Neural cell (in vitro differentiated cells): Measurements from ENCODE around the gene GSG1.

Experiments used
- EP300 ChIP-seq: fragments of 450-650 bp; conservative IDR thresholded peaks from 2 replicates; pipeline ENCODE4 v1.6.1; 2014; ENCODE audit warnings: antibody characterized with exemption, mild to moderate bottlenecking, moderate library complexity; ENCODE audit not compliant: poor library complexity, severe bottlenecking
- EZH2 ChIP-seq: fragments of 200-600, 300-800 bp; shearing (Covaris generic), sonication (generic); IDR thresholded peaks from 2 replicates; pipeline ENCODE4 v1.6.1; 2014; ENCODE audit warnings: antibody characterized with exemption, low read length, borderline replicate concordance, mild to moderate bottlenecking; ENCODE audit not compliant: insufficient read depth, poor library complexity, severe bottlenecking
- MXI1 ChIP-seq: fragments of 450-650 bp; conservative IDR thresholded peaks from 2 replicates; pipeline ENCODE4 v1.6.1; 2014; ENCODE audit warnings: antibody characterized with exemption, mild to moderate bottlenecking; ENCODE audit not compliant: poor library complexity, severe bottlenecking
- POLR2AphosphoS5 ChIP-seq: IDR thresholded peaks from 2 replicates; pipeline ENCODE4 v1.6.1; 2012
- SMC3 ChIP-seq: fragments of 450-650 bp; conservative IDR thresholded peaks from 2 replicates; pipeline ENCODE4 v1.6.1; 2014; ENCODE audit warnings: antibody characterized with exemption, mild to moderate bottlenecking, moderate library complexity; ENCODE audit not compliant: poor library complexity
- TF ChIP-seq, protein P1 (sequence below): fragments of 450-650 bp; IDR thresholded peaks from 2 replicates; pipeline ENCODE4 v1.5.1; 2014; ENCODE audit warnings: antibody characterized with exemption, mild to moderate bottlenecking, moderate library complexity; ENCODE audit not compliant: poor library complexity, severe bottlenecking
- TF ChIP-seq, protein P2 (sequence below): IDR thresholded peaks from 2 replicates; pipeline ENCODE4 v1.6.1; 2012; ENCODE audit warnings: borderline replicate concordance

DNA sequence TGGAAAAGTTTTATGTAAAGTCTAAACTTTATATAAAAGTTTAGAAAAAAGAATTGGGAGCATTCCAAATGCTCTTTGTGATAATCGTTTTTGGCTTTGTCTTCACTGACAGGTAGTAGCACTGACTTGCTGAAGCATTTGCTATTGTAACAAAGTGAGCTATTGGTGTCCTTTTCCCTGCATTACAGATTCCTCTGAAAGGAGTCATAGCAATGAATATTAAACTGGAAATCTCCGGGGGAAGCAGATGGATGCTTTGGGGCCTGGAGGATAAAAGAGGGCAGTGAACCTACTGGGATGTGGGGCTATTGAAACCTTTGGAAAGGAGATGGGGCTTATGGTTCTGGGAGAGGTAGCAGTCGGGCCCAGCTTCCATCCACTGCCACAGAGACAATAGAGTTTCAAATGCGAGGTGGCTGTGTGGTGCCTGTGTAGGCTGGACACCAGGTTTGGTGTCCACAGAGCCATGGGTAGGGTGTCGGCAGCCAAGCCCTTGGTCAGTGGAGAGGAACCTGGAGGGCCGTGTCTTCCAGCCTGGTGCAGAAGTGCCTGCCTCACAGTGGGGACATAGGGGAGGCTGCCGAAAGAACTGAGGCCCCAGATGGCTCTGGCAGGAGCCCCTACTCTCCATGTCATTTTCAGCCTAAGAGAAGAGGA lies 10.1 kb downstream of the GSG1 start:
- TF ChIP-seq, protein P1, sequence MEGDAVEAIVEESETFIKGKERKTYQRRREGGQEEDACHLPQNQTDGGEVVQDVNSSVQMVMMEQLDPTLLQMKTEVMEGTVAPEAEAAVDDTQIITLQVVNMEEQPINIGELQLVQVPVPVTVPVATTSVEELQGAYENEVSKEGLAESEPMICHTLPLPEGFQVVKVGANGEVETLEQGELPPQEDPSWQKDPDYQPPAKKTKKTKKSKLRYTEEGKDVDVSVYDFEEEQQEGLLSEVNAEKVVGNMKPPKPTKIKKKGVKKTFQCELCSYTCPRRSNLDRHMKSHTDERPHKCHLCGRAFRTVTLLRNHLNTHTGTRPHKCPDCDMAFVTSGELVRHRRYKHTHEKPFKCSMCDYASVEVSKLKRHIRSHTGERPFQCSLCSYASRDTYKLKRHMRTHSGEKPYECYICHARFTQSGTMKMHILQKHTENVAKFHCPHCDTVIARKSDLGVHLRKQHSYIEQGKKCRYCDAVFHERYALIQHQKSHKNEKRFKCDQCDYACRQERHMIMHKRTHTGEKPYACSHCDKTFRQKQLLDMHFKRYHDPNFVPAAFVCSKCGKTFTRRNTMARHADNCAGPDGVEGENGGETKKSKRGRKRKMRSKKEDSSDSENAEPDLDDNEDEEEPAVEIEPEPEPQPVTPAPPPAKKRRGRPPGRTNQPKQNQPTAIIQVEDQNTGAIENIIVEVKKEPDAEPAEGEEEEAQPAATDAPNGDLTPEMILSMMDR, result no peak
- TF ChIP-seq POLR2AphosphoS5, result no peak
- no peak for TF ChIP-seq EZH2
- TF ChIP-seq, protein P2, sequence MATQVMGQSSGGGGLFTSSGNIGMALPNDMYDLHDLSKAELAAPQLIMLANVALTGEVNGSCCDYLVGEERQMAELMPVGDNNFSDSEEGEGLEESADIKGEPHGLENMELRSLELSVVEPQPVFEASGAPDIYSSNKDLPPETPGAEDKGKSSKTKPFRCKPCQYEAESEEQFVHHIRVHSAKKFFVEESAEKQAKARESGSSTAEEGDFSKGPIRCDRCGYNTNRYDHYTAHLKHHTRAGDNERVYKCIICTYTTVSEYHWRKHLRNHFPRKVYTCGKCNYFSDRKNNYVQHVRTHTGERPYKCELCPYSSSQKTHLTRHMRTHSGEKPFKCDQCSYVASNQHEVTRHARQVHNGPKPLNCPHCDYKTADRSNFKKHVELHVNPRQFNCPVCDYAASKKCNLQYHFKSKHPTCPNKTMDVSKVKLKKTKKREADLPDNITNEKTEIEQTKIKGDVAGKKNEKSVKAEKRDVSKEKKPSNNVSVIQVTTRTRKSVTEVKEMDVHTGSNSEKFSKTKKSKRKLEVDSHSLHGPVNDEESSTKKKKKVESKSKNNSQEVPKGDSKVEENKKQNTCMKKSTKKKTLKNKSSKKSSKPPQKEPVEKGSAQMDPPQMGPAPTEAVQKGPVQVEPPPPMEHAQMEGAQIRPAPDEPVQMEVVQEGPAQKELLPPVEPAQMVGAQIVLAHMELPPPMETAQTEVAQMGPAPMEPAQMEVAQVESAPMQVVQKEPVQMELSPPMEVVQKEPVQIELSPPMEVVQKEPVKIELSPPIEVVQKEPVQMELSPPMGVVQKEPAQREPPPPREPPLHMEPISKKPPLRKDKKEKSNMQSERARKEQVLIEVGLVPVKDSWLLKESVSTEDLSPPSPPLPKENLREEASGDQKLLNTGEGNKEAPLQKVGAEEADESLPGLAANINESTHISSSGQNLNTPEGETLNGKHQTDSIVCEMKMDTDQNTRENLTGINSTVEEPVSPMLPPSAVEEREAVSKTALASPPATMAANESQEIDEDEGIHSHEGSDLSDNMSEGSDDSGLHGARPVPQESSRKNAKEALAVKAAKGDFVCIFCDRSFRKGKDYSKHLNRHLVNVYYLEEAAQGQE, result no peak
- TF ChIP-seq MXI1, result no peak
- TF ChIP-seq SMC3, result no peak
- no peak for TF ChIP-seq EP300
